Stimulated activated naive CD4-positive, alpha-beta T cell (primary cell): Measurements from ENCODE around the gene SLC9B2.
A peak's percentile ranks its signal among the peaks of the same experiment; 100 is the strongest.

Experiments used
- DNase-seq, 6 experiments: peaks; one replicate each; lab custom pipeline; 2025; lab: John Stamatoyannopoulos, UW

SLC9B2 gene

GRCh38 chr4:103075894-103076746, 441 bp downstream of the SLC9B2 start:
- peak; percentile 39 to 88 (median 62) for DNase-seq

- no peak for DNase-seq
Observed at GRCh38 chr4:103075435-103075893, 1.1 kb downstream of the SLC9B2 start.

- DNase-seq: no peak
Observed at GRCh38 chr4:103074744-103075434, 1.7 kb downstream of the SLC9B2 start.

- no peak for DNase-seq
Observed at GRCh38 chr4:103073792-103074438, 2.6 kb downstream of the SLC9B2 start.

- no peak for DNase-seq
Observed at GRCh38 chr4:103067841-103068547, 8.6 kb downstream of the SLC9B2 start.

- no peak for DNase-seq
Observed at GRCh38 chr4:103060453-103061148, 16.0 kb downstream of the SLC9B2 start.

GRCh38 chr4:103054030-103054429, 22.5 kb downstream of the SLC9B2 start:
- DNase-seq: no peak

- DNase-seq: no peak
Observed at GRCh38 chr4:103052779-103053178, 23.8 kb downstream of the SLC9B2 start.

GRCh38 chr4:103052145-103052544, 24.4 kb downstream of the SLC9B2 start:
- no peak for DNase-seq

GRCh38 chr4:103050736-103051436, 25.7 kb downstream of the SLC9B2 start:
- DNase-seq: no peak

GRCh38 chr4:103046416-103047290, 29.9 kb downstream of the SLC9B2 start:
- DNase-seq: peak; percentile 1 to 62 (median 16)

GRCh38 chr4:103044183-103044582, 32.4 kb downstream of the SLC9B2 start:
- DNase-seq: no peak

- no peak for DNase-seq
Observed at GRCh38 chr4:103036169-103036568, 40.4 kb downstream of the SLC9B2 start.

GRCh38 chr4:103032574-103032973, 44.0 kb downstream of the SLC9B2 start:
- no peak for DNase-seq

GRCh38 chr4:103030791-103031190, 45.8 kb downstream of the SLC9B2 start:
- DNase-seq: no peak

GRCh38 chr4:103029300-103029699, 47.3 kb downstream of the SLC9B2 start:
- DNase-seq: no peak

- no peak for DNase-seq
Observed at GRCh38 chr4:103026868-103027267, 49.7 kb downstream of the SLC9B2 start.

- DNase-seq: no peak
Observed at GRCh38 chr4:103024996-103025395, 51.6 kb downstream of the SLC9B2 start.

GRCh38 chr4:103021120-103021519, 55.4 kb downstream of the SLC9B2 start:
- DNase-seq: no peak
